CD4-positive, alpha-beta T cell treated with Interleukin-1 beta for 1 hour (primary cell): ENCODE results near the gene PSME2.

Experiments used
- DNase-seq, 2 donors: peaks; one replicate each; pipeline ENCODE4 v3.0.0-alpha.2; 2020 to 2022

The PSME2 gene, protein sequence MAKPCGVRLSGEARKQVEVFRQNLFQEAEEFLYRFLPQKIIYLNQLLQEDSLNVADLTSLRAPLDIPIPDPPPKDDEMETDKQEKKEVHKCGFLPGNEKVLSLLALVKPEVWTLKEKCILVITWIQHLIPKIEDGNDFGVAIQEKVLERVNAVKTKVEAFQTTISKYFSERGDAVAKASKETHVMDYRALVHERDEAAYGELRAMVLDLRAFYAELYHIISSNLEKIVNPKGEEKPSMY

GRCh38 chr14:24146453-24146977 lies at the start of gene PSME2:
TSS of gene PSME2 (minus strand) at chr14:24146610. CDS start at chr14:24146581, 29 bp downstream.
- DNase-seq, result peak; percentile 87 to 92

DNA sequence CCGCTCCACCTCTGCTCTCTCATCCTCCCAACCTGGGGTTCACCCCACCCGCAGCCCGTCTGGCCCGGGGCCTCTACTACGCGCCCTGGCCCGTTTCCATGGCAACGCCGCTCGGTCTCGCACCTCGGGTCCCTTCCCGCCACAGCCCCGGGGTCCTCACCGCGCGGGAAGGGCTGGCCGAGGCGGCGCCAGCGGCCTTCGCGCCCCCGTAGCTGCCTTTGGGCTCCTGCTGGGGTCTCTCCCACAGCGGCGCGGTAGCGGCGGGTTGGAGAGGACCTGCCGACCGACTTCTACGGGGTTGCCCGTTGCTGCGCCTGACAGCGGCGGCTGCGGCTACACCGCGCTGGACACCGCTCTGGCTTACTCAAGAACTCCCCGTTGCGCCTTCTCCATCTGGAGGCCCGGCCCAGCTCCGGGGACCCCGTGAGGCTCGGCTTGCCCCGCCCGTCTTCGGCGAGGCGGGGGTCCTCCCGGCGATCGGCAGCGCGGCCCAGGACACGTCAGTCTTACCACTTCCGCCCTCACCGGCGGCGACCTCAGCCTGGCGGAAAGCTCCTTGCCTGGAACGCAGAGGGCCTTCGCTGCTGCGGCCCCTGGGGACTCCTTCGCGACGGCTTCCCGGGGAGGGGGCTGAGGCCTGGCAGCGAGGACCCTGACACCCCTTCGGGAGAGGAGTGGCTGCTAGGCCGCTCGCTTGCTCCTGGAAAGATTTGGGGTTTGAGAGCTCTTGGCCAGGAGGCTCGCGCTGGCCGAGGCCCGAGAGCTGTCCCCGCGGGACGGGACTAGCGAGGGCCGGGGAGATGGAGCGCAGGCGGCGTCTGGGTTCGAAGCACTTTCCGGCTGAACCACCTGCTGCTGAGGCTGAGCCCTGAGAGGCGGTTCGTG lies 49.0 kb upstream of the PSME2 start, which contains the start of gene TM9SF1:
Gene TM9SF1 (minus strand): TSS at position 256 of the 885 bp plus-strand sequence. CDS start 422 bp downstream, outside the sequence.
- DNase-seq, result peak; percentile 90 to 93

DNA sequence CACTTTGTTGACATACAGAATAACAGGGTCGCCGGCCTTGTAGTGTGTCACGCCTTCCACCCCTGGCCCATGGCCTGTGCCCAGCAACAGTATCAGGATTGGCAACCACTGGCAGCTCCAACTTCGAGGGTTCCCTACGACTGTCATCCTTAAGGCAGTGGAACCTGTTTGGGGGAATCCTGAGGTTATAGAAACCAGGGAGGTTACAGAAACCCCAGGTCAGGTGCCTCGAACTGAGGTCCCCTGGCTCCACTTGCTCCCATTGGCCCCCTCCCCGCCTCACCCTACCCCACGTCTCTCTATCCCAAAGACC lies 48.4 kb upstream of the PSME2 start:
- DNase-seq, result no peak

- DNase-seq, result no peak
Observed at GRCh38 chr14:24194186-24194872, 47.9 kb upstream of the PSME2 start.

- no peak for DNase-seq
Observed at GRCh38 chr14:24192933-24193332, 46.5 kb upstream of the PSME2 start.

DNA sequence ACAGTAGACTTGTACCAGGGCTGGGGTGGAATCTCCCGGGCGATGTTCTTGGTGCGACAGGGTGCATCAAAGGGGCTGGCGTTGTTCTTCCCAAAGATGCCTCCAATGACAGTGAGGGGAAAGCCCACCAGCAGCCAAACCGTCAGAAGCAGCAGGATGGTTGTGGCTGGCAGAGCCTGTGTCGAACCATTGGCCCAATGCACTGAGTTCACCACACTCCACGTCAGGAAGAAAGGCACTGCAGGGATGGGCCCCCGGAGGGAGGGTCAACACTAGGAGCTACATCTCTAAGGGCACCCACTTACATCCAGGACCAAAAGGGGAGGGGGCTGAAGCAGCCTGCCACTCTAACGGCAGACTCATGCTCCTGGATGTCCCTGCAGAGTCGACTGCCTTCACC lies 44.0 kb upstream of the PSME2 start:
- no peak for DNase-seq

- DNase-seq, result no peak
Observed at GRCh38 chr14:24189460-24189859, 43.0 kb upstream of the PSME2 start.

DNA sequence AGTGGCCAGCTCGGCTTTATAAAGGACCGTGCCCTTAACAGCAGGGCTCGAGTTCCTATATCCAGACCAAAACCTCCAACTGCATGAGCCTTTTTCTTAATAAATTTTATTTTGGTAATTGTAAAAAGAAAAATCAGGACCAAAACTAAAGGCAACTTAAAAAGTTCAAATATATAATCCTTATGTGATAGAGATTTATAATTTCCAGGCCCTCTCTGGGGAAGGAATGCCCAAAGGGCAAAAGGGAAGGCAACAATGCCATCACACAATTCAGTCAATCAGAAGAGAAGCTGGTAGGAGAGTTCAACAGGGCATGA lies 42.6 kb upstream of the PSME2 start:
- no peak for DNase-seq

GRCh38 chr14:24188251-24189058 lies 42.0 kb upstream of the PSME2 start, which contains the start of gene IPO4:
TSS of gene IPO4 (minus strand) at chr14:24188816. CDS start at chr14:24188787, 29 bp downstream.
- DNase-seq, result peak; percentile 96

GRCh38 chr14:24187539-24187915 lies 41.1 kb upstream of the PSME2 start:
- no peak for DNase-seq

- no peak for DNase-seq
Observed at GRCh38 chr14:24186831-24187538, 40.6 kb upstream of the PSME2 start.

GRCh38 chr14:24185741-24186140 lies 39.3 kb upstream of the PSME2 start:
- no peak for DNase-seq

GRCh38 chr14:24185026-24185425 lies 38.6 kb upstream of the PSME2 start:
- no peak for DNase-seq

GRCh38 chr14:24184104-24184970 lies 37.9 kb upstream of the PSME2 start:
- DNase-seq, result no peak

- DNase-seq, result no peak
Observed at GRCh38 chr14:24183014-24183481, 36.6 kb upstream of the PSME2 start.

DNA sequence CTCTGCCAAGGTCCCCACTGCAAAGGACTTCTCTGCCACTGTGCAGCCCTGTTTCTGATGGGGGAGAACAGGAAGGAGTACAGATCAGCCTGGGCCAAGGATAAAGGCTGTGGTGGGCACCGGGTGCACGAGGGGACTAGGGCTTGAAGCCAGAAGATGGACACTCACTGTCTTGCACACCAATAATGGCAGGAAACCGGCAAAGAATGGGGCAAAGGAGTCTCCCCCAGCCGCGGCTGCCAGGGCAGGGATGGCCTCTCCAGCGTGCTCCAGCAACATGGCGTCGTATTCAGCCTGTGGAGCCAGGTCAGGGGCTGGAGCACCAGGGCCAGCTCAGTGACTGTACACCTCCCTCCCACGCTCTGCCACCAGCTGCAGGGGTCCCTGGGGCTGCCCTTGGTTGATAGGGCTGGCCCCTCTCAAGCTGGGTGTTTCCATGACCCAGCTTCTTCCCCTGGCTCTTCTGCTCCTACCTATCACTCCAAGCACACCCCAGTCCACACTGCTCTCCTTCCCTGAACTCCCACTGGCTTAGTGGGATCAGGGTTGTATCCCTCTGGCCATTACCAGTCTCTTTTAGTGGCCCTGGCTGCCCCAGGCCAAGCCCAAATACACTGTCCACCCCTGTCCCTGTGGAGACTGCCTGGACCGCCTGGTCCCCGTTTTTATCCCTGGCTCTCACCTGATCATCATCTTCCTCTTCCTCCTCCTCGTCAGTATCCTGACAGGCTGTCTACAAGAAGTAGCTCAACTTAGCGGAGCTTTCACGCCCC lies 35.9 kb upstream of the PSME2 start:
- DNase-seq, result no peak

DNA sequence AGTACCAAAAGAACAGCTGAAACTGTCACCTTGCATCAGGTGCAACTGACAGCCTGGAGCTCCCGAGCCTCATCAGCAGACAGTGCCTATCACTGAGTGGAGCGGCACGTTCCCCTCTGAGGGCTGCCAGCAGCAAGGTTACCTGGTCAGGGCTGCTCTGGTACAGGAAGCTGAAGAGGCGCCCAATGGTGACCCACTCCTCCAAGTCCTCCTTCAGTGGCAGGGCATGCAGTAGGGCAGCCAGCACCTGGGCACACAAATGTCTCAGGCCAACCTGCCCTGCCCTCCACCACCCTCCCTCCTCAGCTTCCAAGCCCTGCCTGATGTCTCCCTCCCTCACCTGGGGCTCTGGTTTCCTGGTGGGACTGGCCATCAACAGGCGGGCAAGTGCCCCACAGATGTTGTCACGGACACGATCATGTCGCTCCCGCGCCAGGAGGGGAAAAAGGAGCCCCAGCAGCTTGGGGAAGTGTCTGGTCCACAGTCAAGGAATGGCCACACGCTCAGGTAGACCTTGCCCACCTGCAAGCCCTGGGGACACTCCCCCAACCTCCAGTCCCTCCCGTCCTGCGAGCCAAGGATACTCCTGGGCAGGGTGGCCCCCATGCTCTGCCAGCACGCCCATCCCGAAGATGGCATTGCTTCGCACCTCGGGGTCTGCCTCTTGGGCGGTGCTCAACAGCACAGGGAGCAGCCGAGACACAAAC lies 35.1 kb upstream of the PSME2 start:
- no peak for DNase-seq

GRCh38 chr14:24179961-24180796 lies 33.8 kb upstream of the PSME2 start:
- DNase-seq, result no peak
